NK-92 treated with Interleukin-12 subunit alpha and Interleukin-12 subunit beta, amount 100 ng/mL, for 24 hours (cell line): ENCODE data around the gene SARM1.

Experiments used
- DNase-seq: peaks from one replicate; lab custom pipeline; 2025; lab: John Stamatoyannopoulos, UW

Gene SARM1

GRCh38 chr17:28395968-28396367 lies 24.5 kb downstream of the SARM1 start:
- no peak for DNase-seq

GRCh38 chr17:28396635-28397239 lies 25.2 kb downstream of the SARM1 start:
- DNase-seq, result no peak

- DNase-seq, result no peak
Measured at GRCh38 chr17:28397275-28397674, 25.8 kb downstream of the SARM1 start.

GRCh38 chr17:28397687-28398279 lies 26.3 kb downstream of the SARM1 start:
- DNase-seq, result no peak

- no peak for DNase-seq
Measured at GRCh38 chr17:28398280-28398981, 26.9 kb downstream of the SARM1 start.

GRCh38 chr17:28399808-28400207 lies 28.3 kb downstream of the SARM1 start:
- no peak for DNase-seq

GRCh38 chr17:28402224-28402630 lies 30.7 kb downstream of the SARM1 start:
- DNase-seq, result no peak

- DNase-seq, result no peak
Measured at GRCh38 chr17:28402844-28403243, 31.4 kb downstream of the SARM1 start.

GRCh38 chr17:28404007-28404406 lies 32.5 kb downstream of the SARM1 start:
- DNase-seq, result no peak

- DNase-seq, result no peak
Measured at GRCh38 chr17:28404461-28404811, 32.9 kb downstream of the SARM1 start.

GRCh38 chr17:28404812-28405570 lies 33.5 kb downstream of the SARM1 start:
- no peak for DNase-seq

- no peak for DNase-seq
Measured at GRCh38 chr17:28405632-28406472, 34.4 kb downstream of the SARM1 start, which contains the start of gene SLC46A1. Gene SLC46A1 (minus strand): TSS chr17:28406212. CDS start chr17:28406114, 98 bp downstream.

GRCh38 chr17:28406473-28406814 lies 35.0 kb downstream of the SARM1 start:
- no peak for DNase-seq

- DNase-seq, result no peak
Measured at GRCh38 chr17:28407130-28407973, 35.9 kb downstream of the SARM1 start.

- no peak for DNase-seq
Measured at GRCh38 chr17:28407974-28408306, 36.4 kb downstream of the SARM1 start.

- DNase-seq, result no peak
Measured at GRCh38 chr17:28412099-28412498, 40.6 kb downstream of the SARM1 start.

GRCh38 chr17:28413804-28414203 lies 42.3 kb downstream of the SARM1 start:
- no peak for DNase-seq

GRCh38 chr17:28415886-28416285 lies 44.4 kb downstream of the SARM1 start:
- no peak for DNase-seq

GRCh38 chr17:28416703-28417311 lies 45.3 kb downstream of the SARM1 start:
- DNase-seq, result peak; percentile 3

GRCh38 chr17:28421787-28422305 lies 50.4 kb downstream of the SARM1 start:
- DNase-seq, result no peak
